C4-2B (cell line): ENCODE results near the gene CBY3.
A peak's percentile ranks its signal among the peaks of the same experiment; 100 is the strongest.
"Not testable (repeated sequence)": the region's sequence is repeated elsewhere in the genome, so short reads cannot be mapped to it uniquely, and the experiment has no call there.

Experiments used
- H3K27ac ChIP-seq: fragments of 450-650 bp; 2 replicates; pipeline ENCODE4 v1.5.1; 2017
- ZFX ChIP-seq: fragments of 450-650 bp; IDR thresholded peaks from 2 replicates; pipeline ENCODE4 v1.6.1; 2017
- TF ChIP-seq, protein P1 (sequence below): fragments of 450-650 bp; conservative IDR thresholded peaks from 2 replicates; pipeline ENCODE4 v1.5.1; 2017; ENCODE audit warnings: mild to moderate bottlenecking

The CBY3 gene

DNA sequence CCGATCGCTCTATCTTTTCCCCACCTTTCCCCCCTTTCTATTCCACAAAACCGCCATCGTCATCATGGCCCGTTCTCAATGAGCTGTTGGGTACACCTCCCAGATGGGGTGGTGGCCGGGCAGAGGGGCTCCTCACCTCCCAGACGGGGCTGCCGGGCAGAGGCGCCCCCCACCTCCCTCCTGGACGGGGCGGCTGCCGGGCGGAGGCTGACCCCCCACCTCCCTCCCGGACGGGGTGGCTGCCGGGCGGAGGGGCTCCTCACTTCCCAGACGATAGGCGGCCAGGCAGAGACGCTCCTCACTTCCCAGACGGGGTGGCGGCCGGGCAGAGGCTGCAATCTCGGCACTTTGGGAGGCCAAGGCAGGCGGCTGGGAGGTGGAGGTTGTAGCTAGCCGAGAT is 30.6 kb downstream of the CBY3 start:
- not testable (repeated sequence) for H3K27ac ChIP-seq

DNA sequence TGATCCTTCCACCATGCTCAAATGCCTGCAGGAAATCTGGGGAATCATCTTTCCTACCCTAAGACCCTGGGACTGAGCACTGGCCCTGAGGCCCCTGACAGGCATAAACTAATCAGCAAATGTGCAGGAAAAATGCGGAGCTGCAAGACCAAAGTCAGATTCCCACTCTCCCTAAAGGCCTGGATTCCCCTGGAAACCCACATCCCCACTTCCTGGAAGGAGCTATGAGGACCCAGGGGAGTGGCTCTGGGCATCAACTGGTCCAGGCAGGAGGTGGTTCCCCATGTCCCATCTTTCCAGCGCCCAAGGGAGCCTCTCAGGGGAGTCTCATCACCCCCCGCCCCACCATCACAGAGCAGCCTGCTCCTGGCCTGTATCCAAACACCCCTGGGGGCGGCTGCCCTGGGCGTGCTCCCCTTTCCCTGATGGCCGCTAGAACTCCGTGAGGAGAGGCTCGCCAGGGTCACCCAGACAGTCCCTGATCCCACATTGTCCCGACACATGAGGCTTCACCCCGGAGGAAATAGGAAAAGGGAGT is 31.6 kb downstream of the CBY3 start:
- not testable (repeated sequence) for H3K27ac ChIP-seq

DNA sequence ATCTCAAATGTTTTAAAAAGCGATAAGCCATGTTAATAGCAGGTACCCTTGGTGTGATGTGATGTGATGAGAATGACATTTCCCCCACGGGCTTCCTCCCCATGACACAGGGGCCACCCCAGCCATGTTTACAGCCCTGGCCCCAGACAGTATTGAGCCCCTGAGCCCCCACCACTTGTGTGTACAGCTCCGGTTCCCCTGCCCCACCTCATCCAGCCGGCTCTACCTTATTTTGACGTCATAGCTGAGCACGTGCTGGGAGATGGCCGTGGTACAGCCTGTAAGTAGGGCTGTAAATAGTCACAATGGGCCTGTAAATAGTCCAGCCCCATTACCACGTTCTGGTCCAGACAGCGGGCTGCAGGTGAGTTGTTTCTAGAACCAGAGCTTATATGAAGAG is 32.4 kb downstream of the CBY3 start:
- TF ChIP-seq, protein P1, sequence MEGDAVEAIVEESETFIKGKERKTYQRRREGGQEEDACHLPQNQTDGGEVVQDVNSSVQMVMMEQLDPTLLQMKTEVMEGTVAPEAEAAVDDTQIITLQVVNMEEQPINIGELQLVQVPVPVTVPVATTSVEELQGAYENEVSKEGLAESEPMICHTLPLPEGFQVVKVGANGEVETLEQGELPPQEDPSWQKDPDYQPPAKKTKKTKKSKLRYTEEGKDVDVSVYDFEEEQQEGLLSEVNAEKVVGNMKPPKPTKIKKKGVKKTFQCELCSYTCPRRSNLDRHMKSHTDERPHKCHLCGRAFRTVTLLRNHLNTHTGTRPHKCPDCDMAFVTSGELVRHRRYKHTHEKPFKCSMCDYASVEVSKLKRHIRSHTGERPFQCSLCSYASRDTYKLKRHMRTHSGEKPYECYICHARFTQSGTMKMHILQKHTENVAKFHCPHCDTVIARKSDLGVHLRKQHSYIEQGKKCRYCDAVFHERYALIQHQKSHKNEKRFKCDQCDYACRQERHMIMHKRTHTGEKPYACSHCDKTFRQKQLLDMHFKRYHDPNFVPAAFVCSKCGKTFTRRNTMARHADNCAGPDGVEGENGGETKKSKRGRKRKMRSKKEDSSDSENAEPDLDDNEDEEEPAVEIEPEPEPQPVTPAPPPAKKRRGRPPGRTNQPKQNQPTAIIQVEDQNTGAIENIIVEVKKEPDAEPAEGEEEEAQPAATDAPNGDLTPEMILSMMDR: no peak
- TF ChIP-seq ZFX: no peak
- no peak overlapping the region for H3K27ac ChIP-seq

DNA sequence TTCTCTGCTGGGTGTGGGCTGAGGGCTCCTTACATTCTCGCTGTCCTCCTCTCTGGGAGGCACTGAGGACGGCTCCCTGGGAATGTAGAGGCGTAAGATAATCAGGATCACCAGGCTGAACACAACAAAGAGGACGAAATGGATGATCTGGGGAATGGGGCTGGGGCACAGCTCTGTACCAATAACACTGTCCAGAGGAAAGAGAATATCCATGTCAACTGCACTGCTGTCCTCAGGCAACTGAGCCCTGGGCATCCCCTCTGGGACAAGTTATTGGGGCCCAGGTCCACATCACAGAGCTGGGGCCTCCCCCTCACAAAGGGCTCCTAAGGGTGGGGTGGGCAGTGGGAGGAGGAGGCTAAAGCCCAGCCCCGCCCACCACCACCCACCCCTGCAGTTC is 36.1 kb downstream of the CBY3 start:
- not testable (repeated sequence) for H3K27ac ChIP-seq

DNA sequence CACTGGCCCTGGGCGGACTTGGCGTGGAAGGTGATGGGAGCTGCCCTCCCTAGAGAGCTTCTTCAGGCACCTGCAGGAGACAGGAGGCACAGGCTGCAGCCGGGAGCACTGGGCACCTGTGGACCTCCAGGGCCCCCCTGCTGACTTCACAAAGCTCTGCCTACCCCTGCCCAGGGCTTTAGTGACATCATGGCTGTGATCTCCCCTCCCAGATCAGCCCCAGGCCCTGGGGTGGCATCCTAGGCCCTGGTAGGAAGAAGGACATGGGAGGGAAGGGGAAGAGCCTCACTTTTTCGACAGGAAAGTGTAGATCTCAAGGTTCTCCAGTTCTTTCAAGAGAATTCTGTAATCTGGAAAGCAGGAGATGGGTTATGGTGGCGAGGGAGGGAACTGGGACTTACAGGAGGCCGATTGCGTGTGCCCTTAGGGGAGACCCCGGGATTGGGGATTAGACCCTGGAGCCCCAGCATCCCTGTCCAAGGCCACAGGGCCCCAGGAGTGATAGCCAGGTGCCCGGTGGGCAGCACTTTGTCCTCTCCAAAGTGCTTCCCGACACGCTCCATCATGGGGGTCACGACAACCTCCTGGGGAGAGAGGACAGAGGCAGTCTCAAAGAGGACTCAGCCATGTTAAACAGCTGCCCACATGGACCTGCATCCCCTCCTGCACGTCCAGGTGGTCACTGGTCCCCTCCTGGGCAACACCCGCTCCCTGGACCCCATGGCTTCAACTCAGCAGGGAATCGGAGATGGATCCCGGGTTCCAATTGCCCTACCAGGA is 37.5 kb downstream of the CBY3 start:
- not testable (repeated sequence) for H3K27ac ChIP-seq

DNA sequence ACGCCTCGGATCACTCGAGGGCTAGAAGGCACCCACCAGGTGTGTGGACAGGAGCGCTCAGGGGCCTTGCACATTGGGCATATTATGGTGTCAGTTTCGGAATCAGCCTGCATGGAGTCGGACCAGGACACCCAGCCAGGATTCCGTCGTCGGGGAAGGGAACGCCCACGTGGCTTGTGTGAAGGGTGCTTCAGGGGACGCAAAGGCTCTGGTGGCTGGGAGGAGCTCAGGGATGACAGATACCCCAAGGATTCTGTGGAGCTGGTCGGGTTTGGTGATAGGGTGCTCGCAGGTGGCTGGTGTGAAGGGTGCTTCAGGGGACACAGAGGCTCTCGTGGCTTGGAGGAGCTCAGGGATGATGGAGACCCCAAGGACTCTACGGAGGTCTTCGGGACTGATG is 38.2 kb downstream of the CBY3 start:
- not testable (repeated sequence) for H3K27ac ChIP-seq

DNA sequence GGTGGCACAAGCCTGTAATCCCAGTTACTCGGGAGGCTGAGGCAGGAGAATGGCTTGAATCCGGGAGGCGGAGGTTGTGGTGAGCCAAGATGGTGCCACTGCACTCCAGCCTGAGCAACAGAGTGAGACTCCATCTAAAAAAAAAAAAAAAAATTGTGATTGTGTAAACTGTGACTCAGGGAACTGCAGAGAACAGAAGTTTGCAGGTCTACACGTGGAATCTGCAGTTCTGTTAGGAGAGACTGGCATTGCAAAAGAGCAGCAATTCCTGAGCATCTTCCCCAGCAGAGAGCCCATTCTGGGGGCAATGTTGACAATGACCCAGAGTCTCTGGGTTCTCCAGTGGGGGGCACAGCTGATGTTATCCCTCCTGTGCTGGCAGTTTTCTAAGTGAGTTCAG is 39.1 kb downstream of the CBY3 start:
- not testable (repeated sequence) for H3K27ac ChIP-seq

DNA sequence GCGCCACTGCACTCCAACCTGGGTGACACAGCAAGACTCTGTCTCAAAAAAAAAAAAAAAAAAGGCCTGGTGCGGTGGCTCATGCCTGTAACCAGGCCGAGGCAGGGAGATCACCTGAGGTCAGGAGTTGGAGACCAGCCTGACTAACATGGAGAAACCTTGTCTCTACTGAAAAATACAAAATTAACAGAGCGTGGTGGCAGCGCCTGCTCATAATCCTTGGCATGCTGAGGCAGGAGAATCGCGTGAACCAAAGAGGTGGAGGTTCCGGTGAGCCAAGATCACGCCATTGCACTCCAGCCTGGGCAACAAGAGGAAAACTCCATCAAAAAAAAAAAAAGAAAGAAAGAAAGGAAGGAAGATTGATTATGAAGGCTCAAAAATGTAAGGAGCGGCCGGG is 41.5 kb downstream of the CBY3 start:
- not testable (repeated sequence) for H3K27ac ChIP-seq

DNA sequence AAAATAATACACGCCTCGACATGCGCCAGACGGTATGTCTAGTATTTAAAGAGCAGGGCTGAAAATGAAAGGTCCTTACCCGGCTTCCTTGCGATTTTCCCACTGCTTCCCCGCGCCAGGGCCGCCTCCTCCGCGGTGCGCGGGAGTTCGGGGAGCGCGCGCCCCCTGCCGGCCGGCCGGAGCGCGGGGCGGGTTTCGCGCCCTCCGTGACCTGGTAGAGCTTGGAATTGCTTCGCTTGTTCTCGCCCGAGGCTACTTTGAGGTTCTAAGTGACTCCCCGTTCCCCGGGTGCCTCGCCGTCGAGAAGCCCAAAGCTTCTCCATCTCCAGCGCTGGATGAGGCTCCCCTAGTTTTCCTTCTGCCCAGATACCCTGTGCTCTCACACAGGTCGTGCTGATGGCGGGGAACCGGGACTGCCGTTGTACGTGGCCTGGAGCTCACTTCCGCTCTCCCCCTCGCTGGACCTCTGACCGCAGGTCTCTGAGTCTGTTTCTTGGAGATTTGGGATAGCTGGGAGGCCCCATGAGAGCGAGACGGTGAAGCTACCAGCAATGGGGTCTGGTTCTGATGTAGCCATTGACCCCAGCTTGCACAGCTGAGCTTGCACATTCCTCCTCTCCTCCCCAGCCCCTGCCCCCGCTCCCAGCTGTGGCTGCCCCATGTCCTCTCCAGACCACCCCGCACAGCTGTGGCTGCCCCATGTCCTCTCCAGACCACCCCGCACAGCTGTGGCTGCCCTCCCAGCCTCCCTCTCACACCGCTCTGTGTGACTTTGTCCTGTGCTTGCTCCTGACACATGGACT is 46.3 kb downstream of the CBY3 start:
- H3K27ac ChIP-seq: not testable (repeated sequence)

DNA sequence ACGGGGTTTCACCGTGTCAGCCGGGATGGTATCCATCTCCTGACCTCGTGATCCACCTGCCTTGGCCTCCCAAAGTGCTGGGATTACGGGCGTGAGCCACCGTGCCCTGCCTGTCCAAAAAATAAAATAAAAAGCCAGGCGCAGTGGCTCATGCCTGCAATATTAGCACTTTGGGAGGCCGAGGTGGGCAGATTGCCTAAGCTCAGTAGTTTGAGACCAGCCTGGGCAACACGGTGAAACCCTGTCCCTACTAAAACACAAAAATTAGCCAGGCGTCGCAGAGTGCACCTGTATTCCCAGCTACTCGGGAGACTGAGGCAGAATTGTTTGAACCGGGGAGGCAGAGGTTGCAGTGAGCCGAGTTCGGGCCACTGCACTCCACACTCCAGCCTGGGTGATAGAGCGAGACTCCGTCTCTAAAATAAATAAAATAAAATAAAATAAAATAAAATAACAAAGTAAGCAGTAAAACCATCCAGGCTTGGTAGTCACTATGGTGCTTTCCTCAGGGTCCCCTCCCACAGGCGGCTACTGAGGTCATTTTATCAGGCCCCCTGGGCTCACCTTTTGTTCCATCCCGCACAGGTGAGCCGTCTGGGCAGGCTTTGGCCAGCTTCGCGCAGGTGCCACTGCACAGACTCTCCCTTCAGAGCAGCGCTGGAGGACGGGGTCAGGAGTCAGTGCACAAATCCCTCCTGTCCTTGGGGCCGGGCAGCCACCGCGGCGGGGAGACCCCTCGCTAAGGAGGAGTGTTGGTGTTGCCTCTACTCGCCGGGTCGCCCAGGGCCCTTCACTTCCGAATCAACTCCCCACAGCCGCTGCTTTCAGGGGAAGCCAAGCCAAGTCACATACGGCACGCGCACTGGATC is 47.1 kb downstream of the CBY3 start:
- peak overlapping the region; percentile 70 for H3K27ac ChIP-seq
